Natural killer cell (primary cell): ENCODE results near the gene BPHL. TPM values are rescaled to one million over a fixed set of nuclear protein-coding genes. Genes with fewer than 3 reads are reported as not detected.

Experiments used
- ATAC-seq, 3 donors: fragments of 150-1000 bp in 2 of 3; fragments of 200-7000 bp in 1 of 3; cut with Tn5 transposase; 1 replicate in 1 of 3; 2 replicates in 2 of 3; pipeline ENCODE4 v1.10.0; 2021; ENCODE audit warnings: mild to moderate bottlenecking in 2 of 3, moderate library complexity in 2 of 3
- DNase-seq, 2 donors: peaks; one replicate each; pipeline versions ENCODE4 v3.0.0 to v3.0.0-alpha.2; 2013 to 2021; ENCODE audit warnings: mixed read lengths in 1 of 2
- H3K27ac ChIP-seq: one replicate; pipeline ENCODE4 v1.5.1; 2013; ENCODE audit warnings: mild to moderate bottlenecking, low read length
- H3K27me3 ChIP-seq: one replicate; pipeline ENCODE4 v1.6.1; 2013; ENCODE audit warnings: low read length; ENCODE audit not compliant: control insufficient read depth, insufficient read depth
- H3K36me3 ChIP-seq: one replicate; pipeline ENCODE4 v1.6.1; 2013; ENCODE audit warnings: low read length; ENCODE audit not compliant: control insufficient read depth, insufficient read depth
- H3K4me1 ChIP-seq: one replicate; pipeline ENCODE4 v1.6.1; 2013; ENCODE audit warnings: low read length; ENCODE audit not compliant: control insufficient read depth, insufficient read depth
- H3K4me3 ChIP-seq: one replicate; pipeline ENCODE4 v1.5.1; 2013; ENCODE audit warnings: low read length
- H3K9me3 ChIP-seq: one replicate; pipeline ENCODE4 v1.6.1; 2013; ENCODE audit warnings: low read length; ENCODE audit not compliant: control insufficient read depth, insufficient read depth
- H3K27ac Mint-ChIP-seq, 2 donors: one replicate each; pipeline ENCODE4 v1.8.0; 2022; ENCODE audit warnings: mild to moderate bottlenecking in 2 of 2, mixed read lengths in 2 of 2, moderate library complexity in 1 of 2
- H3K27me3 Mint-ChIP-seq, 2 donors: one replicate each; pipeline ENCODE4 v1.8.0; 2022; ENCODE audit warnings: low read depth in 2 of 2, mixed read lengths in 2 of 2
- H3K36me3 Mint-ChIP-seq: one replicate; pipeline ENCODE4 v1.8.0; 2022; ENCODE audit warnings: mixed read lengths
- H3K4me1 Mint-ChIP-seq, 2 donors: one replicate each; pipeline ENCODE4 v1.8.0; 2022; ENCODE audit warnings: mixed read lengths in 2 of 2
- H3K4me3 Mint-ChIP-seq: one replicate; pipeline ENCODE4 v1.8.0; 2022; ENCODE audit warnings: mild to moderate bottlenecking, moderate library complexity, mixed read lengths
- H3K9me3 Mint-ChIP-seq, 2 donors: one replicate each; pipeline ENCODE4 v1.8.0; 2022; ENCODE audit warnings: mixed read lengths in 2 of 2
- WGBS: methylation state at CpG from one replicate; pipeline ENCODE4 v1.1.7; 2013; ENCODE audit warnings: missing lambda C conversion rate; ENCODE audit not compliant: insufficient coverage; 5-methylcytosine and 5-hydroxymethylcytosine counted together
- intact Hi-C: fragments of 100-400 bp; cut with micrococcal nuclease; formaldehyde crosslinking; loops from one replicate; pipeline ENCODE4 v1.14.2; 2022
- total RNA-seq, 4 donors: library from RNA; stranded (reverse); fragments of 120-200 nt in 1 of 4; gene quantifications; one replicate each; pipeline versions ENCODE4 v1.2.3 to v1.2.4, GENCODE V29; 2013 to 2022
- TF ChIP-seq, protein P1 (sequence below): fragments of 200-600 bp; IDR thresholded peaks from one replicate; pipeline ENCODE4 v1.8.0; 2022; ENCODE audit warnings: antibody characterized with exemption

The BPHL gene
- total RNA-seq, 3 donors from 2014 or later (not counting 1 experiment from before 2014, with no cell fraction given), result 2.9 to 5.9 (median 5.7) TPM

DNA sequence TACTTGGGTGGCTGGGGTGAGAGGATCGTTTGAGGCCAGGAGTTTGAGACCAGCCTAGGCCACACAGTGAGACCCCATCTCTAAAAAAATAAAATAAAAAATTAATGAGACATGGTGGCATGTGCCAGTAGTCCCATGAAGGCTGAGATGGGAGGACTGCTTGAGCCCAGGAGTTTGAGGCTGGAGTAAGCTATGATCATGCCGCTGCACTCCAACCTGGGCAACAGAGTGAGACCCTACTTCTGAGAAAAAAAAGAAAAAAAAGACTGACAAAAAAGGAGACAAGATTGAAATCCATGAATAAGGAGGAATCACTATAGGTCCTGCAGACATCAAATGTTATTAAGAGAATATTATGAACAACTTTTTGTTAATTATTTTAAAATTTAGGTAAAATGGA is 23.7 kb upstream of the BPHL start:
- H3K4me3 ChIP-seq, result no peak overlapping the region
- H3K27ac Mint-ChIP-seq, result peak overlapping the region in 1 of 2 donors; percentile 43

GRCh38 chr6:3102875-3103274 is 15.6 kb upstream of the BPHL start:
- H3K9me3 ChIP-seq, result no peaks in the 10 kb centered on the region
- H3K4me1 ChIP-seq, result no peaks in the 10 kb centered on the region
- Mint-ChIP-seq H3K4me3 (no peak overlapping the region), H3K4me1 (peaks cover 0 to 7% of the 10 kb centered on the region in 2 donors), H3K9me3 (no peaks in the 10 kb centered on the region), H3K36me3 (peaks cover 34% of the 10 kb centered on the region), H3K27ac (no peak overlapping the region), H3K27me3 (no peaks in the 10 kb centered on the region)
- 100% methylated on average over 2 of the region's 3 CpGs for WGBS
- peaks cover 60% of the 10 kb centered on the region for H3K36me3 ChIP-seq
- no peak overlapping the region for H3K4me3 ChIP-seq
- no peak overlapping the region for H3K27ac ChIP-seq
- intact Hi-C loops, result no loop called here
- TF ChIP-seq, protein P1, sequence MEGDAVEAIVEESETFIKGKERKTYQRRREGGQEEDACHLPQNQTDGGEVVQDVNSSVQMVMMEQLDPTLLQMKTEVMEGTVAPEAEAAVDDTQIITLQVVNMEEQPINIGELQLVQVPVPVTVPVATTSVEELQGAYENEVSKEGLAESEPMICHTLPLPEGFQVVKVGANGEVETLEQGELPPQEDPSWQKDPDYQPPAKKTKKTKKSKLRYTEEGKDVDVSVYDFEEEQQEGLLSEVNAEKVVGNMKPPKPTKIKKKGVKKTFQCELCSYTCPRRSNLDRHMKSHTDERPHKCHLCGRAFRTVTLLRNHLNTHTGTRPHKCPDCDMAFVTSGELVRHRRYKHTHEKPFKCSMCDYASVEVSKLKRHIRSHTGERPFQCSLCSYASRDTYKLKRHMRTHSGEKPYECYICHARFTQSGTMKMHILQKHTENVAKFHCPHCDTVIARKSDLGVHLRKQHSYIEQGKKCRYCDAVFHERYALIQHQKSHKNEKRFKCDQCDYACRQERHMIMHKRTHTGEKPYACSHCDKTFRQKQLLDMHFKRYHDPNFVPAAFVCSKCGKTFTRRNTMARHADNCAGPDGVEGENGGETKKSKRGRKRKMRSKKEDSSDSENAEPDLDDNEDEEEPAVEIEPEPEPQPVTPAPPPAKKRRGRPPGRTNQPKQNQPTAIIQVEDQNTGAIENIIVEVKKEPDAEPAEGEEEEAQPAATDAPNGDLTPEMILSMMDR, result no peak
- H3K27me3 ChIP-seq, result no peaks in the 10 kb centered on the region
- ATAC-seq (no peak), DNase-seq (no peak)

More for the DNA sequence above, 23.7 kb upstream of the BPHL start:
- ATAC-seq, result no peak
- Histone ChIP-seq H3K27me3 (no peaks in the 10 kb centered on the region), H3K27ac (no peak overlapping the region), H3K36me3 (peaks cover 32% of the 10 kb centered on the region), H3K4me1 (no peaks in the 10 kb centered on the region), H3K9me3 (no peaks in the 10 kb centered on the region)
- H3K4me3 Mint-ChIP-seq, result no peak overlapping the region
- no peak for DNase-seq
- H3K36me3 Mint-ChIP-seq, result peaks cover 17% of the 10 kb centered on the region
- 100% methylated on average over 1 of the region's 2 CpGs for WGBS
- no peaks in the 10 kb centered on the region for H3K9me3 Mint-ChIP-seq
- no peaks in the 10 kb centered on the region for H3K27me3 Mint-ChIP-seq
- H3K4me1 Mint-ChIP-seq, result peaks cover 2 to 7% of the 10 kb centered on the region in 2 donors
- TF ChIP-seq, protein P1, result no peak
- intact Hi-C loops, result no loop called here

DNA sequence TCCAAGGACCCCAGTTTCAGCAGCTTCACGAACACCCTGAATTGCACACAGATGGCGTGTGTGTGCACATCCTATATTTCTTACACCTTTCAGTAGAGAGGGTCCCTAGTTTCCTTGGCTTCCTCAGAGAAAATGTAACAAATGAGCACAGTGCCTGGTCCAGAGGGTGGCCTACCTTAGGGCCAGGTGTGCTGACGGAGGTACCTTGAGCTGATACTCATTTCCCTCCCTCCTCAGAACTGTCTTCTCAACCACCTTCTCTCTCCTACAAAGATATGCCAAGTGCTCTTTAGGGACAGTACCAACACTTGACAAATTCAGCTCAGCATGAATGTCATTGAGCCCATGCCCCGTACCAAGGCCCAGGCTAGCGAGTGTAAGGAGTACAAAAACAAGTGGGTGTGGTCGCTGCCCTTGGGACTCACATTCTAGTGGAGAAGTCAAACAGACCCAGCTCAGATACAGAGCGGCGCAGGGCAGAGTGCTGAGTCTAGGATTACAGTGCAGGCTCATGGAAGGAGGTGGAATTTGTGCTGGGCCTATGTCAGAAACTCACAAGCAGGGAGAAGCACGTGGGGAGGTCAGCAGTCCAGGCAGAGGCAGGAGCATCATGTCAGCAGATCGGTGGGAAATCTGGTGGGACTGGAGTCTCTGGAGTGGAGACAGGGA is 9.6 kb upstream of the BPHL start:
- no peak for DNase-seq
- H3K36me3 ChIP-seq, result peaks cover 80% of the 10 kb centered on the region
- Mint-ChIP-seq H3K9me3 (no peaks in the 10 kb centered on the region), H3K27ac (peak overlapping the region; percentile 23 to 45), H3K4me3 (no peak overlapping the region), H3K27me3 (no peaks in the 10 kb centered on the region), H3K36me3 (peaks cover 46% of the 10 kb centered on the region), H3K4me1 (peaks cover 5 to 12% of the 10 kb centered on the region in 2 donors)
- intact Hi-C loops, result no loop called here
- no peak overlapping the region for H3K4me3 ChIP-seq
- H3K27ac ChIP-seq, result no peak overlapping the region
- H3K27me3 ChIP-seq, result no peaks in the 10 kb centered on the region
- ATAC-seq, result no peak
- TF ChIP-seq, protein P1, result no peak
- H3K4me1 ChIP-seq, result no peaks in the 10 kb centered on the region
- WGBS, result 99% methylated on average over 10 of the region's 10 CpGs
- no peaks in the 10 kb centered on the region for H3K9me3 ChIP-seq

DNA sequence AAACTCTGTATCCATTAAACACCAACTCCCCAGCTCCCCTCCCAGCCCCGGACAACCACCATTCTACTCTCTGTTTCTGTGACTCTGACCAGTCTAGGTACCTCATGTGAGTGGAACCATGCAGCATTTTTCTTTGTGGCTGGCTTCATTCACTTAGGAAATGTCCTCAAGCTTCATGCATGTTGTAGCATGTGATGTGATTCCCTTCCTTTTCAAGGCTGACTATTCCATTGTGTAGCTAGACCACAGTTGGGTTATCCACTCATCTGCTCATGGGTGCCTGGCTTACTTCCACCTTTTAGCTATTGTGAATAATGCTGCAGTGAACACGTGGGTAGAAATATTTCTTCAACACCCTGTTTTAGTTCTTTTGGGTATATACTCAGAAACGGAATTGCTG is 8.8 kb upstream of the BPHL start:
- ATAC-seq, result no peak
- H3K4me3 ChIP-seq, result no peak overlapping the region
- no peak for DNase-seq
- no peak overlapping the region for H3K4me3 Mint-ChIP-seq
- TF ChIP-seq, protein P1, result no peak
- peaks cover 79% of the 10 kb centered on the region for H3K36me3 ChIP-seq
- no peaks in the 10 kb centered on the region for H3K9me3 Mint-ChIP-seq
- peaks cover 5% of the 10 kb centered on the region in 2 donors for H3K4me1 Mint-ChIP-seq
- intact Hi-C loops, result no loop called here
- no peaks in the 10 kb centered on the region for H3K4me1 ChIP-seq
- H3K36me3 Mint-ChIP-seq, result peaks cover 37% of the 10 kb centered on the region
- H3K27me3 Mint-ChIP-seq, result no peaks in the 10 kb centered on the region
- H3K27ac Mint-ChIP-seq, result no peak overlapping the region
- no peaks in the 10 kb centered on the region for H3K27me3 ChIP-seq
- H3K27ac ChIP-seq, result no peak overlapping the region
- no peaks in the 10 kb centered on the region for H3K9me3 ChIP-seq
- WGBS, result 100% methylated on average over 1 of the region's 3 CpGs
